AG08396 (cell line): ENCODE results near the gene IFITM1.
"Not testable (repeated sequence)": the region's sequence is repeated elsewhere in the genome, so short reads cannot be mapped to it uniquely, and the experiment has no call there.

Source experiments
- DNase-seq: peaks from one replicate; pipeline ENCODE4 v3.0.0; 2012; ENCODE audit warnings: low spot score, mixed read lengths

Gene IFITM1

GRCh38 chr11:326592-326841 lies 12.7 kb downstream of the IFITM1 start:
- DNase-seq = no peak

GRCh38 chr11:326842-327580 lies 13.2 kb downstream of the IFITM1 start:
- no peak for DNase-seq

- no peak for DNase-seq
Measured at GRCh38 chr11:327581-327923, 13.7 kb downstream of the IFITM1 start.

GRCh38 chr11:328012-328411 lies 14.2 kb downstream of the IFITM1 start:
- DNase-seq = no peak

- not testable (repeated sequence) for DNase-seq
Measured at GRCh38 chr11:328516-329100, 14.8 kb downstream of the IFITM1 start.

GRCh38 chr11:329886-330253 lies 16.0 kb downstream of the IFITM1 start:
- DNase-seq = no peak

- no peak for DNase-seq
Measured at GRCh38 chr11:330307-330693, 16.5 kb downstream of the IFITM1 start.

- DNase-seq = no peak
Measured at GRCh38 chr11:330694-331357, 17.0 kb downstream of the IFITM1 start.

- DNase-seq = no peak
Measured at GRCh38 chr11:331358-332060, 17.7 kb downstream of the IFITM1 start.

GRCh38 chr11:332651-333480 lies 19.0 kb downstream of the IFITM1 start:
- DNase-seq = no peak

- not testable (repeated sequence) for DNase-seq
Measured at GRCh38 chr11:333616-334263, 19.9 kb downstream of the IFITM1 start.

GRCh38 chr11:334264-334994 lies 20.6 kb downstream of the IFITM1 start:
- no peak for DNase-seq

GRCh38 chr11:335779-336658 lies 22.2 kb downstream of the IFITM1 start:
- no peak for DNase-seq

- DNase-seq = no peak
Measured at GRCh38 chr11:336659-337198, 22.9 kb downstream of the IFITM1 start.

GRCh38 chr11:337711-338110 lies 23.9 kb downstream of the IFITM1 start:
- no peak for DNase-seq

- no peak for DNase-seq
Measured at GRCh38 chr11:339963-340362, 26.1 kb downstream of the IFITM1 start.

GRCh38 chr11:340539-341512 lies 27.0 kb downstream of the IFITM1 start:
- DNase-seq = no peak

GRCh38 chr11:342328-342727 lies 28.5 kb downstream of the IFITM1 start:
- no peak for DNase-seq
